Renal cortex interstitium (tissue), 11 donors: ENCODE measurements around the gene AP2A2. TPM values are rescaled to one million over a fixed set of nuclear protein-coding genes. Genes with fewer than 3 reads are reported as not detected.
"Not testable (repeated sequence)": the region's sequence is repeated elsewhere in the genome, so short reads cannot be mapped to it uniquely, and the experiment has no call there.

ENCODE experiments used
- DNase-seq, 11 donors: peaks; one replicate each; pipeline ENCODE4 v3.0.0-alpha.2; 2013; ENCODE audit warnings: low read depth in 9 of 11, low spot score in 4 of 11; ENCODE audit errors: extremely low read depth in 1 of 11
- polyA plus RNA-seq, 3 donors: library from polyadenylated mRNA; unstranded; fragments of 120-200 nt; gene quantifications; one replicate each; pipeline ENCODE4 v1.2.1, GENCODE V29; 2013; ENCODE audit not compliant: insufficient read length in 3 of 3

Gene AP2A2
- polyA plus RNA-seq, 3 donors = 105 to 133 (median 108) TPM

- no peak for DNase-seq
Observed at GRCh38 chr11:963852-964251, 38.2 kb downstream of the AP2A2 start.

- DNase-seq = no peak
Observed at GRCh38 chr11:965206-965775, 39.6 kb downstream of the AP2A2 start.

GRCh38 chr11:967995-968751 lies 42.5 kb downstream of the AP2A2 start:
- no peak for DNase-seq

- no peak for DNase-seq
Observed at GRCh38 chr11:968822-969221, 43.2 kb downstream of the AP2A2 start.

DNA sequence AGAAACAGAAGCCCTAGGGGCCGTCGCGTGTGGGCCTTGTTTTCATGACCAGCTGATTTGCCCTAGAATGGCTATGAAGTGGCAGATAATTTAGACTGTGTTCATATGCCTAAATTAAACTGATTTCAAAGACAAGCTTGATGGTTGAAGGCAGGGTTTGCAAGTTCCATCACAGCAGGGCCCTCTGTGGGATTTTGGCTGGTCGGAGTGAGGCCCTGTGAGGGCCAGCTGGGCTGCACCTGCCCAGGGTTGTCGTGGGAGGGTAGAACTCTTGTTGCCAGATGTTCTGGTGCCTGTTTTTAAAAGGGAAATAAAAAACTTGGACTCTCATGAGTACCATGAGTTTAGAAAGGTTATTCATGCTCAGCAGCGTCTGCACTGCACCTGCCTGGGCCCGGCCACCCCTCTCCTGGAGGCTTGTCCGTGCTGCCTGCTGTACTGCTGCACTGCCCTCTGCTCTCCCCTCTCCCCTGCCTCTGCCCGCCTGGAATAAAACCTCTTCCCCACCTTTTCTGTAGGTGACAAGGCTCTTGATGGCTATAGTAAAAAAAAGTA lies 44.1 kb downstream of the AP2A2 start:
- no peak for DNase-seq

GRCh38 chr11:970319-970871 lies 44.7 kb downstream of the AP2A2 start:
- no peak for DNase-seq

- no peak for DNase-seq
Observed at GRCh38 chr11:971092-971690, 45.5 kb downstream of the AP2A2 start.

DNA sequence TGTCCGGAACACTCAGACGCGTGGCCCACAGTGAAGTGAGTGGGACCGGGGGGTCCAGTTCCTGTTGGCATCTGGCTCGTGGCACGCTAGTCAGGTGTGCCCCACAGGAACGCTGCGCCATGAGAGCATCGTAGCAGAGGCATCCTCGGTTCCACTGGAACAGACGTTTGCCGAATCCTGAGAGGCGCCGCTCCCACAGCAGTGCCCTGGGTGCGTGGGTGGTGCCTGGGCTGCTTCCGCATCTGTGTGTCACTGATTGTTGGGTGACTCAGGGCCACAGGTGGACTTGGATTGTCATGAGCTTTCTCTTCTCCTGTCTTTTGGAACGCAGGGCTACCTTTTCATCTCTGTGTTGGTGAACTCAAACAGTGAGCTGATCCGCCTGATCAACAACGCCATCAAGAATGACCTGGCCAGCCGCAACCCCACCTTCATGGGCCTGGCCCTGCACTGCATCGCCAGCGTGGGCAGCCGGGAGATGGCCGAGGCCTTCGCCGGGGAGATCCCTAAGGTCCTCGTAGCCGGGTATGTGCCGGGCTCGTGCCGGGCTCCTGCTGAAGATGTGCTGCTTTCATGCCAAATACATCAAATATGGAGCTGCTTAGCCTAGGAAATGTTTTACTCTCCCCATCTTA lies 46.2 kb downstream of the AP2A2 start:
- no peak for DNase-seq

- no peak for DNase-seq
Observed at GRCh38 chr11:972523-973211, 47.0 kb downstream of the AP2A2 start.

- DNase-seq = no peak
Observed at GRCh38 chr11:973237-973636, 47.6 kb downstream of the AP2A2 start.

GRCh38 chr11:975376-975775 lies 49.7 kb downstream of the AP2A2 start:
- not testable (repeated sequence) for DNase-seq

GRCh38 chr11:975827-976226 lies 50.2 kb downstream of the AP2A2 start:
- no peak for DNase-seq

DNA sequence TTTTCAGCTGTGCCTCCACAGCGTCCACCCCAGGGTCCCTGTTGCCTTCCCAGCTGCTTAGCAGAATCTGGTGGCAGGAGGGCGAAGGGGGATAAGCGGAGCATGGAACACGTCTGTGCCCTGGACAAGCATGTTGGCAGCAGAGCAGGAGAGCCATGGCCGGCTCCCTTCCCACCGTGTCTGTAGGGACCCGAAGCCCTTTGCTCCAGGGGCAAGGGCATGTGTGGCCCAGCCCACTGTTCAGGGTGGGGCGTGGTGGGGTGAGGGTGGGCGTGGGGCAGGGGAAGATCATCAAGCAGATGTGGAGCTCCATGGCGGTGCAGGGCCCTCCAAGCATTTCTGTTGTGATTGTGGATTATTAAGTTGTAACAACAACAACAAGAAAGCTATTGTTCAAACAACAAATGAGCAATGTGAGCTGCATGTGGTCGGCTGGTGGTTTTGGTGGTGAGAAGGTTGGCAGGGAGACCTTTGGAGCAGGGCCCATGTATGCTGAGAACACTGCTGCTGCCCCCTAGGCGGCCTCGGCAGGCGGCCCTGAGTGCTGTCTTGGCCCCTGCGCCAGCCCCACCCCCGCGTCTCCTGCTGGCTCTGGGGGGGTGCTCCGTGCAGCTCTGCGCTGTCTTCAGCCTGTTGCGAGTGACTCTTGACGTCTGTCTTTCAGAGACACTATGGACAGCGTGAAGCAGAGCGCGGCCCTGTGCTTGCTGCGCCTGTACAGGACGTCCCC lies 50.9 kb downstream of the AP2A2 start:
- no peak for DNase-seq

DNA sequence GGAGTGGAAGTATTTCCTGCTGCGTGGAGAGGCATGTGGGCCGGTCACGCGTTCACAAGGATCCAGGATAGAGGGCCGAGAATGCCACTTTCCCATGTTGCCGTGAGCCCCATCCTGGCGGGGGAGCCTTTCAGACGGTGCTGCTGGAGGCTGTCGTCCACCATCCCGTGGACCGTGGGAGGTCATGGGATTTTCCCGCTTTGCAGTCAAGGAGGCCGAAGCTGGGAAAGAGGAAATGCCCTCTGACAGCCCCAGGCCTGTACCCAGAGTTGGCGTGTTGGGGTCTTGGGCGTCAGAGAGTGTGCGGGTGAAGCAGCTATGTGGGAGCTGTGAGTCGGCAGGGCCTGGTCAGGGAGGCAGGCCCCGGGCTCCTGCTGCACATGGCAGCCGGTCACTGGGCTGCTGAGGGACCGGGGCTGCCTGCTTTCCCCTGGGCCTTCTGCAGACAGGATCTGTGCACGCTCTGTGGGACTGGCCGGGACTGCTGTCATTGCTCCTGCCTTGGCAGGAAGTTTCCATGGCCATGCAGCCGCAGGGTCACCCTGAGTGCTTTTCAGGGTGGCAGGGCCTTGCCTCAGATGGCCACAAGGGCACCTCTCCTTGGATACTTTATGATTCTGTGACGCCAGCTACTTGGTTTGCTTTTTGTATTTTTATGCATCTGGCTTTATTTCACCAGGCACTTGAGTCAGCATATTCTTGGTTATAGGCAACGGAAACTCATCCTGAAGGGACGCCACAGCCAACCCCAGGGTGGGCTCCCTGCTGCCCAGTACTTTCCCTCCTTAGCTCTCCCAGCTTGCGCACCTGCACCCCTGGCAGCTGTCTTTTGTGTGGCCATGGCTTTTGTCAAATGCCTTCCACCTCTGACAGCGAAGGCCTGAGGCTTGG lies 52.4 kb downstream of the AP2A2 start:
- no peak for DNase-seq

- no peak for DNase-seq
Observed at GRCh38 chr11:978781-979180, 53.1 kb downstream of the AP2A2 start.

DNA sequence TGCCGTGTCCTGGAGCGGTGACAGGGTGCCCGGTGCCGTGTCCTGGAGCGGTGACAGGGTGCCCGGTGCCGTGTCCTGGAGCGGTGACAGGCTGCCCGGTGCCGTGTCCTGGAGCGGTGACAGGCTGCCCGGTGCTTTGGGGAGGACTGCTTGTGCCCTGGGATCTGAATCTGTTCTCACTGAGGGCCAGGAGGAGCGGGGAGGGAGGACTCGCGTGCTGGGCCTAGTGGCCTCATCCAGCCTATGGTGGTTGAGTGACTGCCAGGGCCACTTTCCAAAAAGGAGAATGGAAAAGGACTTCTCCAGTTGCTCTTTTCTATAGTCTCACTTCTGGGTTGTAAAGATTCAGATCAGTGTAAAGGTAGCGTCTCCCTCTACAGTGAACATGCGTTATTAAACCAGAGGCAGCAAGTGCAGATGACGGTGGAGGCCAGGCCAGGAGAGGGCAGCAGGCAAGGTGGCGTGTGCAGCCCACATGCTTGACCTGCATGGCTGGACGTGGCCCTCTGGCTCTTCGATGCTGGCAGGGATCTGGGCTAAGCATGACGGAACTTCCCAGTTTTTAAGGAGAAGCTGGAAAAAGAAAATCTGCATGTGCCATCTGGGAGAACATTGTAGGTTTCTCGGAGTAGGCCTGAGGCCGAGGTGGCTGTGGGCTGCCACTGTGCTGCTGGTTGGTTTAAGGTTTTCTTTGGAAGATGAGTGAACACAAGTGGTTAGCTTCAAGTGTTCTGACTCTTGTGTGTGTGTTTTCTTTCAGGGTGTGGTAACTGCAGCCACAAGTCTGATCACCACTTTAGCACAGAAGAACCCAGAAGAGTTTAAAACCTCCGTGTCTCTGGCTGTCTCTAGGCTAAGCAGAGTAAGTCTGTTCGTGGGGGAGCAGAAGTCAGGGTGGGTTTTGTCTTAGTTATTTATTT lies 55.0 kb downstream of the AP2A2 start:
- no peak for DNase-seq
